GM19099 (cell line): ENCODE measurements around the gene GPR158.

Experiments used
- POLR2A ChIP-seq: IDR thresholded peaks from 3 replicates; pipeline ENCODE4 v1.6.1; 2011; ENCODE audit warnings: low read depth; ENCODE audit not compliant: insufficient read length; ENCODE audit errors: extremely low read depth

The GPR158 gene

GRCh38 chr10:25261110-25261509 lies 86.3 kb downstream of the GPR158 start:
- no peak for TF ChIP-seq POLR2A

- TF ChIP-seq POLR2A = no peak
Observed at GRCh38 chr10:25261558-25261957, 86.8 kb downstream of the GPR158 start.

- TF ChIP-seq POLR2A = no peak
Observed at GRCh38 chr10:25263931-25264330, 89.1 kb downstream of the GPR158 start.

- no peak for TF ChIP-seq POLR2A
Observed at GRCh38 chr10:25278180-25278579, 103.4 kb downstream of the GPR158 start.

- no peak for TF ChIP-seq POLR2A
Observed at GRCh38 chr10:25280076-25280475, 105.3 kb downstream of the GPR158 start.

GRCh38 chr10:25280573-25280972 lies 105.8 kb downstream of the GPR158 start:
- TF ChIP-seq POLR2A = no peak

GRCh38 chr10:25285809-25286208 lies 111.0 kb downstream of the GPR158 start:
- no peak for TF ChIP-seq POLR2A

- TF ChIP-seq POLR2A = no peak
Observed at GRCh38 chr10:25288181-25288580, 113.4 kb downstream of the GPR158 start.

GRCh38 chr10:25294032-25294926 lies 119.5 kb downstream of the GPR158 start:
- no peak for TF ChIP-seq POLR2A

GRCh38 chr10:25296324-25296723 lies 121.5 kb downstream of the GPR158 start:
- TF ChIP-seq POLR2A = no peak

- no peak for TF ChIP-seq POLR2A
Observed at GRCh38 chr10:25297466-25297865, 122.7 kb downstream of the GPR158 start.

- no peak for TF ChIP-seq POLR2A
Observed at GRCh38 chr10:25300073-25300472, 125.3 kb downstream of the GPR158 start.

GRCh38 chr10:25304606-25305005 lies 129.8 kb downstream of the GPR158 start:
- no peak for TF ChIP-seq POLR2A

GRCh38 chr10:25306386-25306785 lies 131.6 kb downstream of the GPR158 start:
- no peak for TF ChIP-seq POLR2A

GRCh38 chr10:25308278-25308677 lies 133.5 kb downstream of the GPR158 start:
- TF ChIP-seq POLR2A = no peak

- no peak for TF ChIP-seq POLR2A
Observed at GRCh38 chr10:25327273-25327672, 152.5 kb downstream of the GPR158 start.
